ENCODE data around the gene MAPK10. TPM values are rescaled to one million over a fixed set of nuclear protein-coding genes. Genes with fewer than 3 reads are reported as not detected.

The MAPK10 gene
- polyA plus RNA-seq, 1 donor (not counting 4 experiments of a cell fraction or from before 2014, with no cell fraction given), result 8.2 TPM

DNA sequence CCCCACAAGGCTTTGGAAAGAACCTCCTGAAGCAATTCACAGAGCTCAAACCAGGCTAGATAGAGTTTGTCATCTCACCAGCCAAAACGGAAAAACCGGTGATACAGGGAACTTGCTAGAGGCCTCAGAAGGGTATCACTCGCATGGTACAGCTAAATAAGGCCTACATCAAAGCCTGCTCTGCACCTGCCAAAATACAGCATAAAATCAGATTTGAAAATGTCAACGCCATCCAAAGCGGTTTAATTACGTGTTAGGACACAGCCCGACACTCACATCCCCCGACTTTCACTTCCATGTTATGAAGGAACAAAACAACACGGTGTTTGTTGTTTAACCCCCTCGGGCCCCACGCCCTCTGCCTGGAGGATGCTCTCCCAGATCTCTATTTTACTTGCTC lies 65.0 kb downstream of the MAPK10 start:
- TF ChIP-seq EZH2 (IDR thresholded peaks at IDR 0.05; ENCODE audit: low read length) (no peak), CTCF (optimal IDR thresholded peaks at IDR 0.05 in 1 of 3, IDR thresholded peaks at IDR 0.05 in 1 of 3, conservative IDR thresholded peaks at IDR 0.05 in 1 of 3; ENCODE audit: extremely low read depth in 1 of 3, insufficient read depth in 2 of 3, low read length in 3 of 3) (no peak)
- no peak overlapping the region for H3K4me3 ChIP-seq (ENCODE audit: control insufficient read depth in 2 of 3, extremely low read depth in 1 of 3, insufficient read depth in 2 of 3, low read depth in 1 of 3, low read length in 3 of 3)
- H2AFZ ChIP-seq (ENCODE audit: control insufficient read depth, low read length), result peak overlapping the region; percentile 24
- peaks cover 7% of the 10 kb centered on the region for H3K4me1 ChIP-seq (ENCODE audit: control insufficient read depth, extremely low read depth, insufficient read depth, low read length)
- dilution Hi-C loops (cut with MboI; ENCODE audit: extremely low pct_ligation_motif_present, low sequenced_read_pairs), result no loop called here
- H4K20me1 ChIP-seq (ENCODE audit: control insufficient read depth, extremely low read depth, insufficient read depth, low read length), result no peaks in the 10 kb centered on the region
- no peak overlapping the region for H3K9ac ChIP-seq (ENCODE audit: control insufficient read depth, extremely low read depth, insufficient read depth, low read length)
- no peaks in the 10 kb centered on the region for H3K9me1 ChIP-seq (ENCODE audit: control insufficient read depth, extremely low read depth, insufficient read depth, low read length)
- FAIRE-seq, result peak; percentile 79
- DNase-seq (ENCODE audit: low read depth, low spot score), result no peak
- no peaks in the 10 kb centered on the region for H3K27me3 ChIP-seq (ENCODE audit: control insufficient read depth, extremely low read depth, insufficient read depth, low read length)
- peak overlapping the region; percentile 43 for H3K4me2 ChIP-seq (ENCODE audit: control insufficient read depth, extremely low read depth, insufficient read depth, low read depth, low read length)
- H3K27ac ChIP-seq (ENCODE audit: control insufficient read depth, insufficient read depth, low read length), result no peak overlapping the region
- no peaks in the 10 kb centered on the region for H3K36me3 ChIP-seq (ENCODE audit: control insufficient read depth in 2 of 2, extremely low read depth in 1 of 2, insufficient read depth in 2 of 2, low read length in 2 of 2)
- H3K79me2 ChIP-seq (ENCODE audit: control insufficient read depth, insufficient read depth, low read length), result no peaks in the 10 kb centered on the region
- H3K9me3 ChIP-seq (ENCODE audit: control insufficient read depth, low read depth, low read length), result no peaks in the 10 kb centered on the region

GRCh38 chr4:86291180-86291579 lies 68.7 kb downstream of the MAPK10 start:
- no peak overlapping the region for H3K9ac ChIP-seq (ENCODE audit: control insufficient read depth, extremely low read depth, insufficient read depth, low read length)

More at GRCh38 chr4:86291180-86291579, 68.7 kb downstream of the MAPK10 start:
- DNase-seq (ENCODE audit: low read depth, low spot score) (no peak), FAIRE-seq (peak; percentile 58)
- Histone ChIP-seq H3K36me3 (ENCODE audit: control insufficient read depth in 2 of 2, extremely low read depth in 1 of 2, insufficient read depth in 2 of 2, low read length in 2 of 2) (no peaks in the 10 kb centered on the region), H3K9me3 (ENCODE audit: control insufficient read depth, low read depth, low read length) (no peaks in the 10 kb centered on the region), H3K79me2 (ENCODE audit: control insufficient read depth, insufficient read depth, low read length) (no peaks in the 10 kb centered on the region), H3K4me3 (ENCODE audit: control insufficient read depth in 2 of 3, extremely low read depth in 1 of 3, insufficient read depth in 2 of 3, low read depth in 1 of 3, low read length in 3 of 3) (no peak overlapping the region), H3K4me2 (ENCODE audit: control insufficient read depth, extremely low read depth, insufficient read depth, low read depth, low read length) (no peak overlapping the region), H3K9me1 (ENCODE audit: control insufficient read depth, extremely low read depth, insufficient read depth, low read length) (no peaks in the 10 kb centered on the region), H3K27me3 (ENCODE audit: control insufficient read depth, extremely low read depth, insufficient read depth, low read length) (no peaks in the 10 kb centered on the region), H3K4me1 (ENCODE audit: control insufficient read depth, extremely low read depth, insufficient read depth, low read length) (peaks cover 15% of the 10 kb centered on the region), H2AFZ (ENCODE audit: control insufficient read depth, low read length) (no peak overlapping the region), H4K20me1 (ENCODE audit: control insufficient read depth, extremely low read depth, insufficient read depth, low read length) (no peaks in the 10 kb centered on the region), H3K27ac (ENCODE audit: control insufficient read depth, insufficient read depth, low read length) (no peak overlapping the region)
- no peak for TF ChIP-seq CTCF (optimal IDR thresholded peaks at IDR 0.05 in 1 of 3, IDR thresholded peaks at IDR 0.05 in 1 of 3, conservative IDR thresholded peaks at IDR 0.05 in 1 of 3; ENCODE audit: extremely low read depth in 1 of 3, insufficient read depth in 2 of 3, low read length in 3 of 3)
- TF ChIP-seq EZH2 (IDR thresholded peaks at IDR 0.05; ENCODE audit: low read length), result no peak
- dilution Hi-C loops (cut with MboI; ENCODE audit: extremely low pct_ligation_motif_present, low sequenced_read_pairs), result no loop called here

Measured in keratinocyte (primary cell).